Loucy (cell line): ENCODE data around the gene HNRNPDL.

Experiments used
- EZH2phosphoT487 ChIP-seq: fragments of 200-600 bp; IDR thresholded peaks from 2 replicates; pipeline ENCODE4 v1.6.1; 2018; ENCODE audit warnings: antibody characterized with exemption, mild to moderate bottlenecking, moderate library complexity, borderline replicate concordance
- TF ChIP-seq, protein P1 (sequence below): fragments of 200-600 bp; sonication (generic); conservative IDR thresholded peaks from 2 replicates; pipeline ENCODE4 v1.5.1; 2014; ENCODE audit warnings: mild to moderate bottlenecking, antibody characterized with exemption, low read length

DNA sequence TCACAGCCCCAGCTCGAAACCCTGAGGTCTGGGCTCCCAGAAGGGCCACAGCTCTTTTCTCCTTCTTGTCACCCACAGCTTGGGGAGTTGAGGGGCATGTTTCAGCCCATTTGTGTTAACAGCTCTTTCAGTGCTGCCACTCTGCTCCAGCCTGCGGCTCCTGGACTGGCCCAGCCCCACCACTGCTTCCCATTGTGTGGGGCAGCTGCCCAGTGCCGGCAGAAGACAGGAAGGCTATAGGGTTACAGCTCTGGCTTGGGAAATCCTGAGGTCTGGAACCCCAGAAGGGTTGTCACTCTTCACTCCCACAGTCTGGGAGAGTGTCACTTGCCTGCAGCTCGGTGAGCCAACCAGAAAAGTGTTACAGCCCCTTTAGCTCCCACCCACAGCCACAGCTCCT lies 49.4 kb downstream of the HNRNPDL start:
- TF ChIP-seq, protein P1, sequence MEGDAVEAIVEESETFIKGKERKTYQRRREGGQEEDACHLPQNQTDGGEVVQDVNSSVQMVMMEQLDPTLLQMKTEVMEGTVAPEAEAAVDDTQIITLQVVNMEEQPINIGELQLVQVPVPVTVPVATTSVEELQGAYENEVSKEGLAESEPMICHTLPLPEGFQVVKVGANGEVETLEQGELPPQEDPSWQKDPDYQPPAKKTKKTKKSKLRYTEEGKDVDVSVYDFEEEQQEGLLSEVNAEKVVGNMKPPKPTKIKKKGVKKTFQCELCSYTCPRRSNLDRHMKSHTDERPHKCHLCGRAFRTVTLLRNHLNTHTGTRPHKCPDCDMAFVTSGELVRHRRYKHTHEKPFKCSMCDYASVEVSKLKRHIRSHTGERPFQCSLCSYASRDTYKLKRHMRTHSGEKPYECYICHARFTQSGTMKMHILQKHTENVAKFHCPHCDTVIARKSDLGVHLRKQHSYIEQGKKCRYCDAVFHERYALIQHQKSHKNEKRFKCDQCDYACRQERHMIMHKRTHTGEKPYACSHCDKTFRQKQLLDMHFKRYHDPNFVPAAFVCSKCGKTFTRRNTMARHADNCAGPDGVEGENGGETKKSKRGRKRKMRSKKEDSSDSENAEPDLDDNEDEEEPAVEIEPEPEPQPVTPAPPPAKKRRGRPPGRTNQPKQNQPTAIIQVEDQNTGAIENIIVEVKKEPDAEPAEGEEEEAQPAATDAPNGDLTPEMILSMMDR = no peak
- no peak for TF ChIP-seq EZH2phosphoT487
